Loucy (cell line): ENCODE measurements around the gene DHDH.
"Not testable (repeated sequence)": the region's sequence is repeated elsewhere in the genome, so short reads cannot be mapped to it uniquely, and the experiment has no call there.

Experiments
- H2AFZ ChIP-seq: fragments of 200-600 bp; sonication (generic); 2 replicates; pipeline ENCODE4 v1.6.0; 2016; ENCODE audit warnings: antibody characterized with exemption, mild to moderate bottlenecking, low read length, moderate library complexity
- H3F3A ChIP-seq: fragments of 200-600 bp; 2 replicates; pipeline ENCODE4 v1.6.0; 2016; ENCODE audit warnings: antibody characterized with exemption, low read depth, mild to moderate bottlenecking
- H3K27me3 ChIP-seq: fragments of 200-600 bp; sonication (generic); 2 replicates; pipeline ENCODE4 v1.6.1; 2014; ENCODE audit warnings: low read length, mild to moderate bottlenecking; ENCODE audit not compliant: insufficient read depth, poor library complexity, severe bottlenecking
- H3K36me3 ChIP-seq: fragments of 200-600 bp; sonication (generic); 2 replicates; pipeline ENCODE4 v1.6.1; 2016; ENCODE audit warnings: low read length; ENCODE audit not compliant: insufficient read depth
- H3K4me1 ChIP-seq: fragments of 200-600 bp; sonication (generic); 2 replicates; pipeline ENCODE4 v1.5.1; 2014; ENCODE audit warnings: low read length, mild to moderate bottlenecking; ENCODE audit not compliant: insufficient read depth, poor library complexity, severe bottlenecking
- H3K4me2 ChIP-seq: fragments of 200-600 bp; sonication (generic); 2 replicates; pipeline ENCODE4 v1.6.0; 2014; ENCODE audit warnings: antibody characterized with exemption, low read length, low read depth, mild to moderate bottlenecking; ENCODE audit not compliant: poor library complexity, severe bottlenecking
- H3K4me3 ChIP-seq: fragments of 200-600 bp; sonication (generic); 2 replicates; pipeline ENCODE4 v1.5.1; 2014; ENCODE audit warnings: low read length, mild to moderate bottlenecking, mixed read lengths; ENCODE audit not compliant: poor library complexity, severe bottlenecking
- H3K79me2 ChIP-seq: fragments of 200-600 bp; sonication (generic); 2 replicates; pipeline ENCODE4 v1.6.1; 2014; ENCODE audit warnings: low read length; ENCODE audit not compliant: insufficient read depth
- H3K9ac ChIP-seq: fragments of 200-600 bp; sonication (generic); 2 replicates; pipeline ENCODE4 v1.6.0; 2014; ENCODE audit warnings: mild to moderate bottlenecking, low read depth, low read length, moderate library complexity; ENCODE audit not compliant: poor library complexity, severe bottlenecking
- H3K9me2 ChIP-seq: fragments of 200-600 bp; sonication (generic); replicated peaks from 2 replicates; pipeline ENCODE4 v1.6.1; 2016; ENCODE audit warnings: low read depth, low read length, mixed read lengths
- H3K9me3 ChIP-seq: fragments of 200-600 bp; sonication (generic); 2 replicates; pipeline ENCODE4 v1.6.1; 2014; ENCODE audit warnings: mild to moderate bottlenecking, antibody characterized with exemption, low read length, low read depth; ENCODE audit not compliant: insufficient read depth
- H4K20me1 ChIP-seq: fragments of 200-600 bp; sonication (generic); 2 replicates; pipeline ENCODE4 v1.6.0; 2014; ENCODE audit warnings: antibody characterized with exemption, low read length, mild to moderate bottlenecking; ENCODE audit not compliant: insufficient read depth, poor library complexity, severe bottlenecking
- CTCF ChIP-seq: fragments of 200-600 bp; sonication (generic); conservative IDR thresholded peaks from 2 replicates; pipeline ENCODE4 v1.5.1; 2014; ENCODE audit warnings: mild to moderate bottlenecking, antibody characterized with exemption, low read length
- EZH2phosphoT487 ChIP-seq: fragments of 200-600 bp; IDR thresholded peaks from 2 replicates; pipeline ENCODE4 v1.6.1; 2018; ENCODE audit warnings: antibody characterized with exemption, mild to moderate bottlenecking, moderate library complexity, borderline replicate concordance

The DHDH gene

GRCh38 chr19:48921721-48922500 is 11.6 kb upstream of the DHDH start:
- Histone ChIP-seq H3K9ac (no peak overlapping the region), H4K20me1 (no peaks in the 10 kb centered on the region), H3K4me2 (no peak overlapping the region), H3K9me2 (no peaks in the 10 kb centered on the region), H3K36me3 (no peaks in the 10 kb centered on the region), H3F3A (no peaks in the 10 kb centered on the region), H3K4me3 (no peak overlapping the region), H3K9me3 (no peaks in the 10 kb centered on the region), H3K79me2 (no peaks in the 10 kb centered on the region), H3K27me3 (no peaks in the 10 kb centered on the region), H2AFZ (no peak overlapping the region), H3K4me1 (no peaks in the 10 kb centered on the region)
- no peak for TF ChIP-seq EZH2phosphoT487
- TF ChIP-seq CTCF, result no peak

DNA sequence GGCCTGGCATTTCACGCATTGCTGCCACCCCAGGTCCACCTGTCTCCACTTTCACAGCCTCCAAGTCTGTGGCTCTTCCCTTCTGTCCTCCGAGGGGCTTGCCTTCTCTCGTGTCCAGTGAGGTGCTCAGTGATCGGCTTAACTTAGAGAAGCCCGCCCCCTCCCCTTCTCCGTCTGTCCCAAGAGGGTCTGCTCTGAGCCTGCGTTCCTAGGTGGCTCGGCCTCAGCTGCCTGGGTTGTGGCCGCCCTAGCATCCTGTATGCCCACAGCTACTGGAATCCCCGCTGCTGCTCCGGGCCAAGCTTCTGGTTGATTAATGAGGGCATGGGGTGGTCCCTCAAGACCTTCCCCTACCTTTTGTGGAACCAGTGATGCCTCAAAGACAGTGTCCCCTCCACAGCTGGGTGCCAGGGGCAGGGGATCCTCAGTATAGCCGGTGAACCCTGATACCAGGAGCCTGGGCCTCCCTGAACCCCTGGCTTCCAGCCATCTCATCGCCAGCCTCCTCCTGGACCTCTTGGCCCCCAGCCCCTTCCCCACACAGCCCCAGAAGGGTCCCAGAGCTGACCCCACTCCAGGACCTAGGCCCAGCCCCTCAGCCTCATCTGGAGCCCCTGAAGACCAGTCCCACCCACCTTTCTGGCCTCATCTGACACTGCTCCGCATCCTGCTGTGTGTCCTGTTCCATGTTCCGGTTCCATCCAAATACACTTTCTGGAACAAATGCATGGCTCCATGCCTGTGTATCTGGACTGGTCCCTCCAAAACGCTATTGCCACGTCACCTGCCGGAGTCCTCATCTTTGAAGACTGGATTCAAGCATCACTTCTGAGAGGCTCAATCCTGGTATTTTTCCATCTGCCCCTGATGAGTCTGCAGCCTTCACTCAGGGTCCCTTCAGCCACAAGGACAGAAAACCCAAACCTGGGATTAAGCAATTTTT is 10.7 kb upstream of the DHDH start:
- TF ChIP-seq CTCF, result no peak
- TF ChIP-seq EZH2phosphoT487, result no peak
- Histone ChIP-seq H4K20me1 (no peaks in the 10 kb centered on the region), H3F3A (no peaks in the 10 kb centered on the region), H3K79me2 (no peaks in the 10 kb centered on the region), H3K27me3 (no peaks in the 10 kb centered on the region), H3K9ac (no peak overlapping the region), H3K9me3 (no peaks in the 10 kb centered on the region), H3K9me2 (no peaks in the 10 kb centered on the region), H2AFZ (no peak overlapping the region), H3K4me2 (no peak overlapping the region), H3K36me3 (no peaks in the 10 kb centered on the region), H3K4me3 (no peak overlapping the region), H3K4me1 (no peaks in the 10 kb centered on the region)

GRCh38 chr19:48925240-48925843 is 8.2 kb upstream of the DHDH start:
- TF ChIP-seq CTCF (no peak), EZH2phosphoT487 (no peak)
- H3K4me3 ChIP-seq, result no peak overlapping the region
- H2AFZ ChIP-seq, result no peak overlapping the region
- H3K36me3 ChIP-seq, result no peaks in the 10 kb centered on the region
- no peaks in the 10 kb centered on the region for H3K9me3 ChIP-seq
- no peaks in the 10 kb centered on the region for H3K4me1 ChIP-seq
- H3K27me3 ChIP-seq, result no peaks in the 10 kb centered on the region
- H3K4me2 ChIP-seq, result no peak overlapping the region
- no peaks in the 10 kb centered on the region for H4K20me1 ChIP-seq
- H3K79me2 ChIP-seq, result no peaks in the 10 kb centered on the region
- no peaks in the 10 kb centered on the region for H3F3A ChIP-seq
- no peaks in the 10 kb centered on the region for H3K9me2 ChIP-seq
- H3K9ac ChIP-seq, result no peak overlapping the region

GRCh38 chr19:48925890-48926289 is 7.6 kb upstream of the DHDH start:
- not testable (repeated sequence) for H2AFZ ChIP-seq, H3K9ac ChIP-seq, H3F3A ChIP-seq, H3K4me3 ChIP-seq, H3K9me2 ChIP-seq, H3K4me1 ChIP-seq, H3K4me2 ChIP-seq, H4K20me1 ChIP-seq, H3K27me3 ChIP-seq, H3K36me3 ChIP-seq, H3K9me3 ChIP-seq, H3K79me2 ChIP-seq
